Lung microvascular endothelial cell (primary cell): ENCODE results near the gene RBM19. TPM values are rescaled to one million over a fixed set of nuclear protein-coding genes. Genes with fewer than 3 reads are reported as not detected.

Experiments
- DNase-seq, 2 donors: peaks; one replicate each; pipeline versions ENCODE4 v3.0.0 to v3.0.0-alpha.2; 2010; ENCODE audit warnings: low read depth in 2 of 2
- total RNA-seq: library from RNA; depleted of rRNA; stranded (reverse); fragments of >200 nt; gene quantifications from 2 replicates; pipeline ENCODE4 v1.2.1, GENCODE V29; 2014

Gene RBM19
- total RNA-seq, 1 donor from 2014 or later, result 13.5 TPM

- no peak for DNase-seq
Measured at GRCh38 chr12:113931517-113931916, 34.6 kb downstream of the RBM19 start.

GRCh38 chr12:113930249-113930648 lies 35.9 kb downstream of the RBM19 start:
- no peak for DNase-seq

- DNase-seq, result no peak
Measured at GRCh38 chr12:113929312-113929989, 36.7 kb downstream of the RBM19 start.

GRCh38 chr12:113926788-113927187 lies 39.3 kb downstream of the RBM19 start:
- DNase-seq, result no peak

- DNase-seq, result no peak
Measured at GRCh38 chr12:113924341-113924740, 41.8 kb downstream of the RBM19 start.

- no peak for DNase-seq
Measured at GRCh38 chr12:113923251-113923650, 42.9 kb downstream of the RBM19 start.

GRCh38 chr12:113921430-113921829 lies 44.7 kb downstream of the RBM19 start:
- DNase-seq, result no peak

GRCh38 chr12:113919791-113920190 lies 46.3 kb downstream of the RBM19 start:
- DNase-seq, result no peak

- no peak for DNase-seq
Measured at GRCh38 chr12:113918306-113918705, 47.8 kb downstream of the RBM19 start.

GRCh38 chr12:113917393-113917792 lies 48.7 kb downstream of the RBM19 start:
- DNase-seq, result no peak

- DNase-seq, result no peak
Measured at GRCh38 chr12:113914806-113915205, 51.3 kb downstream of the RBM19 start.

GRCh38 chr12:113914176-113914575 lies 51.9 kb downstream of the RBM19 start:
- DNase-seq, result no peak

- peak; percentile 83 to 87 for DNase-seq
Measured at GRCh38 chr12:113912760-113913329, 53.3 kb downstream of the RBM19 start.

- DNase-seq, result no peak
Measured at GRCh38 chr12:113911971-113912759, 54.0 kb downstream of the RBM19 start.

- DNase-seq, result no peak
Measured at GRCh38 chr12:113910751-113911272, 55.3 kb downstream of the RBM19 start.

GRCh38 chr12:113909776-113910420 lies 56.2 kb downstream of the RBM19 start:
- DNase-seq, result no peak

GRCh38 chr12:113908584-113909100 lies 57.5 kb downstream of the RBM19 start:
- DNase-seq, result no peak

- DNase-seq, result no peak
Measured at GRCh38 chr12:113907446-113908180, 58.5 kb downstream of the RBM19 start.

GRCh38 chr12:113906411-113907200 lies 59.5 kb downstream of the RBM19 start:
- no peak for DNase-seq

- DNase-seq, result no peak
Measured at GRCh38 chr12:113905829-113906228, 60.3 kb downstream of the RBM19 start.
